Activated CD8-positive, alpha-beta memory T cell treated with anti-CD3 and anti-CD28 coated beads, Interleukin-2, amount 10 ng/mL, durations not matched to agents 7 days and 5 days (primary cell): Measurements from ENCODE around the gene FARS2. TPM values are rescaled to one million over a fixed set of nuclear protein-coding genes. Genes with fewer than 3 reads are reported as not detected.

ENCODE experiments used
- ATAC-seq: fragments of 150-1000 bp; cut with Tn5 transposase; one replicate; pipeline ENCODE4 v1.10.0; 2021; ENCODE audit warnings: moderate library complexity
- CTCF ChIA-PET: fragments of 350-600 bp; sonication (Branson Sonifier 250); formaldehyde crosslinking; loops from one replicate; lab custom pipeline; 2021; ENCODE audit warnings: antibody characterized with exemption; lab: Charles Lee
- DNase-seq: peaks from one replicate; pipeline ENCODE4 v3.0.0-alpha.2; 2020
- H3K27ac Mint-ChIP-seq: one replicate; pipeline ENCODE4 v1.8.0; 2021; ENCODE audit warnings: mild to moderate bottlenecking, mixed read lengths
- H3K27me3 Mint-ChIP-seq: one replicate; pipeline ENCODE4 v1.8.0; 2021; ENCODE audit warnings: mixed read lengths
- H3K36me3 Mint-ChIP-seq: one replicate; pipeline ENCODE4 v1.8.0; 2021; ENCODE audit warnings: mild to moderate bottlenecking, mixed read lengths
- H3K4me1 Mint-ChIP-seq: one replicate; pipeline ENCODE4 v1.8.0; 2021; ENCODE audit warnings: mixed read lengths
- H3K4me3 Mint-ChIP-seq: one replicate; pipeline ENCODE4 v1.8.0; 2021; ENCODE audit warnings: mild to moderate bottlenecking, moderate library complexity, mixed read lengths
- H3K9me3 Mint-ChIP-seq: one replicate; pipeline ENCODE4 v1.8.0; 2022; ENCODE audit warnings: low read depth, mixed read lengths
- total RNA-seq, 2 experiments: library from RNA; stranded (reverse); gene quantifications; one replicate each; pipeline ENCODE4 v1.2.3, GENCODE V29; 2021

Gene FARS2
- total RNA-seq, 2 experiments from 2014 or later, result 23.2 to 28.3 TPM

GRCh38 chr6:5341845-5342244, 80.5 kb downstream of the FARS2 start:
- Mint-ChIP-seq H3K36me3 (no peaks in the 10 kb centered on the region), H3K4me1 (peaks cover 27% of the 10 kb centered on the region), H3K27me3 (no peaks in the 10 kb centered on the region), H3K27ac (no peak overlapping the region), H3K4me3 (no peak overlapping the region), H3K9me3 (no peaks in the 10 kb centered on the region)
- CTCF ChIA-PET, result no interaction called here
- DNase-seq (no peak), ATAC-seq (no peak)

GRCh38 chr6:5343998-5344397, 82.7 kb downstream of the FARS2 start:
- no peak overlapping the region for H3K27ac Mint-ChIP-seq
- peaks cover 3% of the 10 kb centered on the region for H3K9me3 Mint-ChIP-seq
- H3K36me3 Mint-ChIP-seq, result peaks cover 6% of the 10 kb centered on the region
- no peak for DNase-seq
- H3K4me1 Mint-ChIP-seq, result peaks cover 14% of the 10 kb centered on the region
- no peak overlapping the region for H3K4me3 Mint-ChIP-seq
- CTCF ChIA-PET, result interaction anchor here (1.0 to 1.2 kb wide), 2 partner anchors 10 to 200 kb away, joined by 3 read pairs; no protein-coding TSS in a partner anchor
- ATAC-seq, result no peak
- H3K27me3 Mint-ChIP-seq, result no peaks in the 10 kb centered on the region

- no peak overlapping the region for H3K4me3 Mint-ChIP-seq
- peaks cover 6% of the 10 kb centered on the region for H3K36me3 Mint-ChIP-seq
- no peak overlapping the region for H3K27ac Mint-ChIP-seq
- ATAC-seq (no peak), DNase-seq (no peak)
- peaks cover 11% of the 10 kb centered on the region for H3K4me1 Mint-ChIP-seq
- CTCF ChIA-PET, result interaction anchor here (0.7 kb wide), 1 partner anchor 34 kb away, joined by 3 read pairs; no protein-coding TSS in a partner anchor
- no peaks in the 10 kb centered on the region for H3K27me3 Mint-ChIP-seq
- H3K9me3 Mint-ChIP-seq, result peaks cover 3% of the 10 kb centered on the region
Measured at GRCh38 chr6:5345324-5345723, 84.0 kb downstream of the FARS2 start.

GRCh38 chr6:5351552-5352210, 90.4 kb downstream of the FARS2 start:
- no peak overlapping the region for H3K27ac Mint-ChIP-seq
- H3K4me1 Mint-ChIP-seq, result peaks cover 2% of the 10 kb centered on the region
- H3K9me3 Mint-ChIP-seq, result peaks cover 3% of the 10 kb centered on the region
- peaks cover 6% of the 10 kb centered on the region for H3K36me3 Mint-ChIP-seq
- no peaks in the 10 kb centered on the region for H3K27me3 Mint-ChIP-seq
- DNase-seq (no peak), ATAC-seq (no peak)
- CTCF ChIA-PET, result interaction anchor here (1.4 kb wide), 1 partner anchor 48 kb away, joined by 4 read pairs; no protein-coding TSS in a partner anchor
- no peak overlapping the region for H3K4me3 Mint-ChIP-seq

GRCh38 chr6:5353971-5354370, 92.7 kb downstream of the FARS2 start:
- CTCF ChIA-PET, result interaction anchor here (0.8 to 1.1 kb wide), 2 partner anchors 10 to 210 kb away, joined by 3 to 4 read pairs; no protein-coding TSS in a partner anchor
- DNase-seq (no peak), ATAC-seq (no peak)
- H3K4me3 Mint-ChIP-seq, result no peak overlapping the region
- no peak overlapping the region for H3K27ac Mint-ChIP-seq
- no peaks in the 10 kb centered on the region for H3K9me3 Mint-ChIP-seq
- H3K27me3 Mint-ChIP-seq, result no peaks in the 10 kb centered on the region
- peaks cover 2% of the 10 kb centered on the region for H3K4me1 Mint-ChIP-seq
- H3K36me3 Mint-ChIP-seq, result no peaks in the 10 kb centered on the region

- ATAC-seq (no peak), DNase-seq (no peak)
- peaks cover 3% of the 10 kb centered on the region for H3K4me1 Mint-ChIP-seq
- H3K4me3 Mint-ChIP-seq, result no peak overlapping the region
- no peaks in the 10 kb centered on the region for H3K36me3 Mint-ChIP-seq
- H3K9me3 Mint-ChIP-seq, result no peaks in the 10 kb centered on the region
- no peaks in the 10 kb centered on the region for H3K27me3 Mint-ChIP-seq
- CTCF ChIA-PET, result no interaction called here
- H3K27ac Mint-ChIP-seq, result no peak overlapping the region
Measured at GRCh38 chr6:5357486-5357885, 96.2 kb downstream of the FARS2 start.

GRCh38 chr6:5359417-5359816, 98.1 kb downstream of the FARS2 start:
- no peak for DNase-seq
- Mint-ChIP-seq H3K27me3 (no peaks in the 10 kb centered on the region), H3K4me3 (no peak overlapping the region), H3K4me1 (peaks cover 2% of the 10 kb centered on the region), H3K27ac (no peak overlapping the region), H3K36me3 (no peaks in the 10 kb centered on the region), H3K9me3 (no peaks in the 10 kb centered on the region)
- ATAC-seq, result no peak
- CTCF ChIA-PET, result interaction anchor here (1.3 kb wide), 1 partner anchor 216 kb away, joined by 3 read pairs; no protein-coding TSS in a partner anchor

- H3K27me3 Mint-ChIP-seq, result no peaks in the 10 kb centered on the region
- CTCF ChIA-PET, result no interaction called here
- no peak for ATAC-seq
- H3K27ac Mint-ChIP-seq, result no peak overlapping the region
- H3K4me3 Mint-ChIP-seq, result no peak overlapping the region
- H3K4me1 Mint-ChIP-seq, result peaks cover 2% of the 10 kb centered on the region
- H3K9me3 Mint-ChIP-seq, result no peaks in the 10 kb centered on the region
- H3K36me3 Mint-ChIP-seq, result no peaks in the 10 kb centered on the region
- DNase-seq, result no peak
Measured at GRCh38 chr6:5361396-5361795, 100.1 kb downstream of the FARS2 start.

GRCh38 chr6:5365436-5366195, 104.3 kb downstream of the FARS2 start:
- no peak overlapping the region for H3K27ac Mint-ChIP-seq
- no peaks in the 10 kb centered on the region for H3K9me3 Mint-ChIP-seq
- H3K4me3 Mint-ChIP-seq, result no peak overlapping the region
- H3K27me3 Mint-ChIP-seq, result no peaks in the 10 kb centered on the region
- ATAC-seq, result no peak
- DNase-seq, result no peak
- CTCF ChIA-PET, result interaction anchor here (0.6 kb wide), 1 partner anchor 222 kb away, joined by 3 read pairs; no protein-coding TSS in a partner anchor
- H3K4me1 Mint-ChIP-seq, result peaks cover 2% of the 10 kb centered on the region
- peaks cover 6% of the 10 kb centered on the region for H3K36me3 Mint-ChIP-seq

GRCh38 chr6:5366941-5367340, 105.6 kb downstream of the FARS2 start:
- H3K9me3 Mint-ChIP-seq, result no peaks in the 10 kb centered on the region

GRCh38 chr6:5367510-5367909, 106.2 kb downstream of the FARS2 start:
- no peaks in the 10 kb centered on the region for H3K27me3 Mint-ChIP-seq
- no peaks in the 10 kb centered on the region for H3K4me1 Mint-ChIP-seq
- H3K36me3 Mint-ChIP-seq, result peaks cover 6% of the 10 kb centered on the region
- CTCF ChIA-PET, result no interaction called here
- no peak for DNase-seq
- H3K4me3 Mint-ChIP-seq, result no peak overlapping the region
- H3K27ac Mint-ChIP-seq, result no peak overlapping the region
- H3K9me3 Mint-ChIP-seq, result no peaks in the 10 kb centered on the region
- no peak for ATAC-seq

More at GRCh38 chr6:5366941-5367340, 105.6 kb downstream of the FARS2 start:
- Mint-ChIP-seq H3K4me3 (no peak overlapping the region), H3K4me1 (no peaks in the 10 kb centered on the region), H3K36me3 (peaks cover 6% of the 10 kb centered on the region), H3K27me3 (no peaks in the 10 kb centered on the region), H3K27ac (no peak overlapping the region)
- DNase-seq (no peak), ATAC-seq (no peak)
- CTCF ChIA-PET, result interaction anchor here (0.8 kb wide), 1 partner anchor 136 kb away, joined by 3 read pairs; no protein-coding TSS in a partner anchor

- CTCF ChIA-PET, result interaction anchor here (1.2 kb wide), 1 partner anchor 227 kb away, joined by 3 read pairs; no protein-coding TSS in a partner anchor
- peaks cover 2% of the 10 kb centered on the region for H3K4me1 Mint-ChIP-seq
Measured at GRCh38 chr6:5373430-5373829, 112.1 kb downstream of the FARS2 start.

GRCh38 chr6:5378331-5378730, 117.0 kb downstream of the FARS2 start:
- CTCF ChIA-PET, result interaction anchor here (2.4 kb wide), 1 partner anchor 234 kb away, joined by 18 read pairs; no protein-coding TSS in a partner anchor
- Mint-ChIP-seq H3K9me3 (no peaks in the 10 kb centered on the region), H3K4me1 (peaks cover 2% of the 10 kb centered on the region)

More at GRCh38 chr6:5373430-5373829, 112.1 kb downstream of the FARS2 start:
- DNase-seq (no peak), ATAC-seq (no peak)
- Mint-ChIP-seq H3K9me3 (no peaks in the 10 kb centered on the region), H3K36me3 (peaks cover 6% of the 10 kb centered on the region), H3K27me3 (no peaks in the 10 kb centered on the region), H3K4me3 (no peak overlapping the region), H3K27ac (no peak overlapping the region)

More at GRCh38 chr6:5378331-5378730, 117.0 kb downstream of the FARS2 start:
- no peak overlapping the region for H3K4me3 Mint-ChIP-seq
- no peaks in the 10 kb centered on the region for H3K36me3 Mint-ChIP-seq
- ATAC-seq (no peak), DNase-seq (no peak)
- H3K27ac Mint-ChIP-seq, result no peak overlapping the region
- H3K27me3 Mint-ChIP-seq, result no peaks in the 10 kb centered on the region
